NCI-H1092 (cell line): ENCODE measurements around the gene PFDN4.

Source experiments
- DNase-seq: peaks from one replicate; lab custom pipeline; 2025; lab: John Stamatoyannopoulos, UW

Gene PFDN4

DNA sequence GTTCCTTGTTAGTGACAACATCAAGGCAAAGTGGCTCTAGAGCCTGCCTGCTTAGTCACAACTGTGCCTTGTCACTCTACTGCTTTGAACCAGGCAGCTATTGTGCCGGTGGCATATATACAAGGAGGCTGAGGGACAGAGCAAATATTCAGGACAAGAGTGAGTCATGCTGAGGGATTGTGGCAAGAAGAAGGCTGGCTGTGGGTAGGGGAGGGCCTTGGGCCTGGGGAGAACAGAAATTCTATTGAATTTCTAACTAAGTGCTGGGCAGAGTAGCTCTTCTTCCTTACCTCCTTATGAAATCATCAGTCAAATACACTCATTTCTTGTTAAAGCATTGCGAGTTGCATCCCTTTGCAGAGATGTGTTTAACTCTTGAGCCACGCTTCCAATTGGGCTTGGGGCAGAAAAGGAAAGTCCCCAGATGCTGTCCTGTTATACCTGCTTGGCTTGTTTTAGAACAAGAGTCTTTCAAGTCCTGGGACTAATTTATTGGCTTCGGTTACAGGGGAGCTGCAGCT is 59.7 kb downstream of the PFDN4 start:
- no peak for DNase-seq

GRCh38 chr20:54268941-54269340 is 61.1 kb downstream of the PFDN4 start:
- DNase-seq: no peak
